Measurements from ENCODE around the gene EVX2.

GRCh38 chr2:176133389-176133788 is 49.6 kb upstream of the EVX2 start:
- TF ChIP-seq POLR2AphosphoS5 (IDR thresholded peaks at IDR 0.05) (no peak), CTCF (IDR thresholded peaks at IDR 0.05; ENCODE audit: poor library complexity, severe bottlenecking) (no peak), RAD21 (conservative IDR thresholded peaks at IDR 0.05) (no peak), REST (IDR thresholded peaks at IDR 0.05; ENCODE audit: borderline replicate concordance) (no peak)
